H1 (cell line): Measurements from ENCODE around the gene PLIN4. TPM values are rescaled to one million over a fixed set of nuclear protein-coding genes. Genes with fewer than 3 reads are reported as not detected.
A peak's percentile ranks its signal among the peaks of the same experiment; 100 is the strongest.

ENCODE experiments used
- BRCA1 ChIP-seq: IDR thresholded peaks from 2 replicates; pipeline ENCODE4 v1.6.1; 2012; ENCODE audit warnings: low read depth, low read length, improper control_type of control experiment
- CBX5 ChIP-seq: fragments of 300-800, 300-1000 bp; sonication (generic); IDR thresholded peaks from 2 replicates; pipeline ENCODE4 v1.7.1; 2016; ENCODE audit warnings: antibody characterized with exemption, low read length, low read depth
- CBX8 ChIP-seq: fragments of 300-800, 300-1000 bp; sonication (generic); IDR thresholded peaks from 2 replicates; pipeline ENCODE4 v1.7.1; 2016; ENCODE audit warnings: low read depth, low read length, borderline replicate concordance
- CEBPB ChIP-seq: IDR thresholded peaks from 2 replicates; pipeline ENCODE4 v1.6.1; 2012; ENCODE audit warnings: low read depth, low read length
- CHD1 ChIP-seq: IDR thresholded peaks from 2 replicates; pipeline ENCODE4 v1.6.1; 2012; ENCODE audit warnings: low read depth, low read length, improper control_type of control experiment
- CHD2 ChIP-seq: IDR thresholded peaks from 2 replicates; pipeline ENCODE4 v1.6.1; 2012; ENCODE audit warnings: low read length, improper control_type of control experiment
- CREB1 ChIP-seq: IDR thresholded peaks from 2 replicates; pipeline ENCODE4 v1.6.1; 2012; ENCODE audit warnings: inconsistent platforms
- GTF2F1 ChIP-seq: IDR thresholded peaks from 2 replicates; pipeline ENCODE4 v1.6.1; 2012; ENCODE audit warnings: low read depth, low read length, improper control_type of control experiment, borderline replicate concordance
- HDAC6 ChIP-seq: IDR thresholded peaks from one replicate; pipeline ENCODE4 v1.7.1; 2012; ENCODE audit warnings: low read depth, mild to moderate bottlenecking, inconsistent platforms, low read length, moderate library complexity
- JUN ChIP-seq: IDR thresholded peaks from 2 replicates; pipeline ENCODE4 v1.6.1; 2011; ENCODE audit warnings: low read depth, mild to moderate bottlenecking, improper control_type of control experiment, low read length
- JUND ChIP-seq: IDR thresholded peaks from 2 replicates; pipeline ENCODE4 v1.6.1; 2011; ENCODE audit warnings: mild to moderate bottlenecking, improper control_type of control experiment, low read length
- KDM5A ChIP-seq: fragments of 200-600 bp; IDR thresholded peaks from 2 replicates; pipeline ENCODE4 v1.7.1; 2012; ENCODE audit warnings: mild to moderate bottlenecking, low read length, inconsistent platforms, mixed read lengths
- MAFK ChIP-seq: IDR thresholded peaks from 2 replicates; pipeline ENCODE4 v1.6.1; 2012; ENCODE audit warnings: low read depth, mild to moderate bottlenecking, improper control_type of control experiment, low read length
- RAD21 ChIP-seq, 2 experiments: IDR thresholded peaks in 1 of 2; conservative IDR thresholded peaks in 1 of 2; 2 replicates each; pipeline ENCODE4 v1.6.1; 2011; ENCODE audit warnings: low read depth in 2 of 2, low read length in 2 of 2, improper control_type of control experiment in 1 of 2, inconsistent platforms in 1 of 2, mild to moderate bottlenecking in 1 of 2, moderate library complexity in 1 of 2
- RXRA ChIP-seq: IDR thresholded peaks from 2 replicates; pipeline ENCODE4 v1.6.1; 2011; ENCODE audit warnings: low read depth, mild to moderate bottlenecking, low read length, moderate library complexity; ENCODE audit not compliant: insufficient read depth
- SP4 ChIP-seq: IDR thresholded peaks from 2 replicates; pipeline ENCODE4 v1.6.1; 2012; ENCODE audit warnings: low read length, inconsistent platforms
- TEAD4 ChIP-seq: IDR thresholded peaks from 2 replicates; pipeline ENCODE4 v1.6.1; 2012; ENCODE audit warnings: low read depth, low read length, inconsistent platforms, mixed read lengths
- YY1 ChIP-seq: IDR thresholded peaks from 2 replicates; pipeline ENCODE4 v1.6.1; 2011; ENCODE audit warnings: low read depth, mild to moderate bottlenecking, low read length
- polyA plus RNA-seq, 7 experiments: library from polyadenylated mRNA; depleted of rRNA in 3 of 7; stranded (reverse) in 5 of 7; unstranded in 2 of 7; fragments of >200 nt in 5 of 7; fragments of 200-250 nt in 2 of 7; gene quantifications; 1 replicate in 5 of 7; 2 replicates in 1 of 7; 4 replicates in 1 of 7; pipeline versions ENCODE4 v1.2.1 to v1.2.3, GENCODE V29; 2011 to 2013; ENCODE audit warnings: missing spikeins in 2 of 7, mixed read lengths in 2 of 7
- total RNA-seq: library from RNA; stranded (reverse); fragmentation: NEBNext Ultra II Directional; extraction: Animal tissue kit (Norgen Biotek cat#: 25700); gene quantifications from 2 replicates; pipeline ENCODE4 v1.2.1, GENCODE V29; 2021
- TF ChIP-seq, protein P1 (sequence below): IDR thresholded peaks from 2 replicates; pipeline ENCODE4 v1.6.1; 2011; ENCODE audit warnings: low read length, improper control_type of control experiment

Gene PLIN4
- total and polyA plus RNA-seq, 2 of the 8 experiments (the other 6 are each of a cell fraction or from before 2014, with no cell fraction given), result 0.35 to 0.45 TPM

DNA sequence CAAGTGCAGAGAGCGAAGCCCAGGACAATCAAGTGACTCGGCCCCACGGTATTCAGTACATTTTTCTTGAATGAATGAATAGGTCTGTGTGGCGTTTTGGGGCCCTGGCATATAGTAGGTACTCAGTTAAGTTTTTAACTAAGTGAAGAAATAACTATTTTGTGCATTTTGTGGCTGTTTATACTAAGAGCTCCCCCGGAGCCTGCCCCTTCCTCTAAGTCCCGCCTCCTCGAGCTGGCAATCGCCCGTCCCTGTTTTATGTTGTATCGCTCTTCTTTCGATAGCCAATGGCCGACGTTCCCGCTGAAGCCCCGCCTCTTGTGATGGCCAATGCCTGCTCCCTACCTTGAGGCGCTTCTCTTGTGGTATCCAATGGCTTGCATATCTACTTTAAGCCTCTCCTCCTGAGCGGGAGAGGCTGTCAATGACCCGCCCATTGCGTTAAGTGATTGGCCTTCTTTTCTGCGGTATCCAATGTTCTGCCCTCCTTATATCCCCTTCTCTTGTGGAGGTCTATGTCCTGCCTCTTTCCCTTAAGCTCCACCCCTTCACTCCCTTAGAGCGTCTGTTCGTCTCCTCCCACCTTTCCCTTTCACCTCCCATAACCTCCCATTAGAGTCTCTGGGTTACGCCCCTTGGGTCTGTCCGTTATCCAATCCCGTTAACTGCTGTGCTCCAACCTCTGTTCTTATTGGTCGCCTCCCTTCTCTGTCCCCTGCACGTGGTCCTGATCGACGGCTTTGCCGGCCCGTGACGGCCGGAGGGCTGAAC lies 46.7 kb downstream of the PLIN4 start (continued):
- TF ChIP-seq RAD21 (IDR thresholded peaks at IDR 0.05 in 1 of 2, conservative IDR thresholded peaks at IDR 0.05 in 1 of 2; ENCODE audit: low read depth in 2 of 2, low read length in 2 of 2) (no peak), YY1 (no peak), CBX8 (no peak), CHD2 (peak; percentile 96), JUND (no peak), SP4 (peak; percentile 96), CREB1 (peak; percentile 66; the same call in 1 of the 2 replicates), TEAD4 (no peak), BRCA1 (no peak), MAFK (no peak), KDM5A (no peak), JUN (no peak), CEBPB (no peak), RXRA (no peak), HDAC6 (no peak), CHD1 (no peak), GTF2F1 (no peak), CBX5 (no peak)
- TF ChIP-seq, protein P1, sequence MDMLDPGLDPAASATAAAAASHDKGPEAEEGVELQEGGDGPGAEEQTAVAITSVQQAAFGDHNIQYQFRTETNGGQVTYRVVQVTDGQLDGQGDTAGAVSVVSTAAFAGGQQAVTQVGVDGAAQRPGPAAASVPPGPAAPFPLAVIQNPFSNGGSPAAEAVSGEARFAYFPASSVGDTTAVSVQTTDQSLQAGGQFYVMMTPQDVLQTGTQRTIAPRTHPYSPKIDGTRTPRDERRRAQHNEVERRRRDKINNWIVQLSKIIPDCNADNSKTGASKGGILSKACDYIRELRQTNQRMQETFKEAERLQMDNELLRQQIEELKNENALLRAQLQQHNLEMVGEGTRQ, result peak; percentile 98
